ENCODE measurements around the gene NEK4.

GRCh38 chr3:52788890-52789745 lies 18.4 kb upstream of the NEK4 start:
- TF ChIP-seq, protein P1, sequence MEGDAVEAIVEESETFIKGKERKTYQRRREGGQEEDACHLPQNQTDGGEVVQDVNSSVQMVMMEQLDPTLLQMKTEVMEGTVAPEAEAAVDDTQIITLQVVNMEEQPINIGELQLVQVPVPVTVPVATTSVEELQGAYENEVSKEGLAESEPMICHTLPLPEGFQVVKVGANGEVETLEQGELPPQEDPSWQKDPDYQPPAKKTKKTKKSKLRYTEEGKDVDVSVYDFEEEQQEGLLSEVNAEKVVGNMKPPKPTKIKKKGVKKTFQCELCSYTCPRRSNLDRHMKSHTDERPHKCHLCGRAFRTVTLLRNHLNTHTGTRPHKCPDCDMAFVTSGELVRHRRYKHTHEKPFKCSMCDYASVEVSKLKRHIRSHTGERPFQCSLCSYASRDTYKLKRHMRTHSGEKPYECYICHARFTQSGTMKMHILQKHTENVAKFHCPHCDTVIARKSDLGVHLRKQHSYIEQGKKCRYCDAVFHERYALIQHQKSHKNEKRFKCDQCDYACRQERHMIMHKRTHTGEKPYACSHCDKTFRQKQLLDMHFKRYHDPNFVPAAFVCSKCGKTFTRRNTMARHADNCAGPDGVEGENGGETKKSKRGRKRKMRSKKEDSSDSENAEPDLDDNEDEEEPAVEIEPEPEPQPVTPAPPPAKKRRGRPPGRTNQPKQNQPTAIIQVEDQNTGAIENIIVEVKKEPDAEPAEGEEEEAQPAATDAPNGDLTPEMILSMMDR (IDR thresholded peaks at IDR 0.05; ENCODE audit: insufficient read depth, low read depth, low read length), result no peak
- TF ChIP-seq EZH2 (IDR thresholded peaks at IDR 0.05; ENCODE audit: insufficient read depth, low read length), result no peak

All from astrocyte (in vitro differentiated cells and primary cell).